ENCODE results near the gene RNASEH1. TPM values are rescaled to one million over a fixed set of nuclear protein-coding genes. Genes with fewer than 3 reads are reported as not detected.

RNASEH1 gene
- total and polyA plus RNA-seq, 2 of the 13 experiments (the other 11 are each of a cell fraction or from before 2014, with no cell fraction given) = 14.5 to 57.4 TPM

- WGBS (ENCODE audit: low lambda C conversion rate) = 93% methylated on average over 9 of the region's 9 CpGs
Measured at GRCh38 chr2:3566806-3567205, 8.7 kb upstream of the RNASEH1 start.

GRCh38 chr2:3565117-3565516 is 7.0 kb upstream of the RNASEH1 start:
- Histone ChIP-seq H3K36me3 (replicated peaks in 1 of 2; ENCODE audit: control insufficient read depth in 1 of 2, insufficient read depth in 2 of 2, low read length in 2 of 2) (no peaks in the 10 kb centered on the region; a peak in 1 of 5 replicates), H3K9me3 (ENCODE audit: low read length) (no peaks in the 10 kb centered on the region), H2AFZ (ENCODE audit: low read length) (no peak overlapping the region), H3K4me1 (ENCODE audit: insufficient read depth, low read length) (no peaks in the 10 kb centered on the region), H3K9ac (ENCODE audit: insufficient read depth, low read depth, low read length) (no peak overlapping the region), H3K79me2 (ENCODE audit: insufficient read depth, low read length) (no peaks in the 10 kb centered on the region), H3K4me2 (ENCODE audit: low read depth, low read length) (no peak overlapping the region), H4K20me1 (ENCODE audit: insufficient read depth, low read length) (no peaks in the 10 kb centered on the region), H3K27me3 (ENCODE audit: control insufficient read depth in 1 of 2, insufficient read depth in 2 of 2, low read length in 2 of 2) (no peaks in the 10 kb centered on the region), H3K27ac (ENCODE audit: extremely low read length, insufficient read depth, low read length) (no peak overlapping the region), H3K4me3 (replicated peaks in 1 of 3; ENCODE audit: insufficient read depth in 1 of 3, low read depth in 2 of 3, low read length in 3 of 3) (no peak overlapping the region)
- FAIRE-seq = no peak
- ChIA-PET CTCF (ENCODE audit: low intra/inter-chr PET ratio, low total read pairs) (no interaction called here), POLR2A (no interaction called here)
- BruUV-seq (replicated peaks) = no TSS peak
- 87% methylated on average over 6 of the region's 6 CpGs for WGBS (ENCODE audit: low lambda C conversion rate)
- no peak for DNase-seq (ENCODE audit: low spot score)
- intact Hi-C loops (cut with micrococcal nuclease; ENCODE audit: unreplicated experiment) = no loop called here
- ATAC-seq = no peak
- no peak for TF ChIP-seq RXRA (CRISPR knock-in tag; IDR thresholded peaks at IDR 0.05)
- TF ChIP-seq SIX1 (CRISPR knock-in tag; IDR thresholded peaks at IDR 0.05; ENCODE audit: borderline replicate concordance) = no peak
- TF ChIP-seq ZNF329 (CRISPR knock-in tag; IDR thresholded peaks at IDR 0.05; ENCODE audit: low read depth) = peak; percentile 98
- no peak for TF ChIP-seq ESRRA (CRISPR knock-in tag; IDR thresholded peaks at IDR 0.05; ENCODE audit: low read depth)
- TF ChIP-seq EEA1 (CRISPR knock-in tag; IDR thresholded peaks at IDR 0.05; ENCODE audit: borderline replicate concordance) = no peak
- in situ Hi-C loops (cut with HindIII; ENCODE audit: extremely low pct_ligation_motif_present, low pct_unique_long_range_greater_than_20kb) = no loop called here

More at GRCh38 chr2:3566806-3567205, 8.7 kb upstream of the RNASEH1 start:
- BruUV-seq (replicated peaks) = no TSS peak
- Histone ChIP-seq H3K27me3 (ENCODE audit: control insufficient read depth in 1 of 2, insufficient read depth in 2 of 2, low read length in 2 of 2) (no peaks in the 10 kb centered on the region), H4K20me1 (ENCODE audit: insufficient read depth, low read length) (no peaks in the 10 kb centered on the region), H3K27ac (ENCODE audit: extremely low read length, insufficient read depth, low read length) (no peak overlapping the region), H3K36me3 (replicated peaks in 1 of 2; ENCODE audit: control insufficient read depth in 1 of 2, insufficient read depth in 2 of 2, low read length in 2 of 2) (no peaks in the 10 kb centered on the region), H3K79me2 (ENCODE audit: insufficient read depth, low read length) (no peaks in the 10 kb centered on the region), H3K4me2 (ENCODE audit: low read depth, low read length) (no peak overlapping the region), H3K4me3 (replicated peaks in 1 of 3; ENCODE audit: insufficient read depth in 1 of 3, low read depth in 2 of 3, low read length in 3 of 3) (no peak overlapping the region), H2AFZ (ENCODE audit: low read length) (no peak overlapping the region), H3K4me1 (ENCODE audit: insufficient read depth, low read length) (0 out of 2 replicates have a peak, but pooled peaks cover under 1% of the 10 kb centered on the region), H3K9me3 (ENCODE audit: low read length) (no peaks in the 10 kb centered on the region), H3K9ac (ENCODE audit: insufficient read depth, low read depth, low read length) (no peak overlapping the region)
- in situ Hi-C loops (cut with HindIII; ENCODE audit: extremely low pct_ligation_motif_present, low pct_unique_long_range_greater_than_20kb) = no loop called here
- ATAC-seq (no peak), DNase-seq (ENCODE audit: low spot score) (no peak), FAIRE-seq (no peak)
- intact Hi-C loops (cut with micrococcal nuclease; ENCODE audit: unreplicated experiment) = no loop called here
- TF ChIP-seq ZNF431 (CRISPR knock-in tag; IDR thresholded peaks at IDR 0.05; ENCODE audit: borderline replicate concordance, low read depth) (no peak), RAD21 (CRISPR knock-in tag; IDR thresholded peaks at IDR 0.05) (no peak), SKI (IDR thresholded peaks at IDR 0.05; ENCODE audit: partially characterized antibody) (no peak), PTBP1 (IDR thresholded peaks at IDR 0.05; ENCODE audit: low read depth, low read length, poor library complexity, severe bottlenecking) (no peak), FOXA1 (IDR thresholded peaks at IDR 0.05) (no peak), FOXA1 (CRISPR knock-in tag; IDR thresholded peaks at IDR 0.05) (no peak), CCAR2 (optimal IDR thresholded peaks at IDR 0.05; ENCODE audit: low read depth, low read length) (no peak)
- ChIA-PET CTCF (ENCODE audit: low intra/inter-chr PET ratio, low total read pairs) (no interaction called here), POLR2A (no interaction called here)

Measured in HepG2 (cell line).